Inflammatory macrophage (primary cell): Measurements from ENCODE around the gene FAM72A.
A peak's percentile ranks its signal among the peaks of the same experiment; 100 is the strongest.
"Not testable (repeated sequence)": the region's sequence is repeated elsewhere in the genome, so short reads cannot be mapped to it uniquely, and the experiment has no call there.

ENCODE experiments used
- DNase-seq, 2 donors: peaks; one replicate each; pipeline ENCODE4 v3.0.0-alpha.2; 2020 to 2022

Gene FAM72A

DNA sequence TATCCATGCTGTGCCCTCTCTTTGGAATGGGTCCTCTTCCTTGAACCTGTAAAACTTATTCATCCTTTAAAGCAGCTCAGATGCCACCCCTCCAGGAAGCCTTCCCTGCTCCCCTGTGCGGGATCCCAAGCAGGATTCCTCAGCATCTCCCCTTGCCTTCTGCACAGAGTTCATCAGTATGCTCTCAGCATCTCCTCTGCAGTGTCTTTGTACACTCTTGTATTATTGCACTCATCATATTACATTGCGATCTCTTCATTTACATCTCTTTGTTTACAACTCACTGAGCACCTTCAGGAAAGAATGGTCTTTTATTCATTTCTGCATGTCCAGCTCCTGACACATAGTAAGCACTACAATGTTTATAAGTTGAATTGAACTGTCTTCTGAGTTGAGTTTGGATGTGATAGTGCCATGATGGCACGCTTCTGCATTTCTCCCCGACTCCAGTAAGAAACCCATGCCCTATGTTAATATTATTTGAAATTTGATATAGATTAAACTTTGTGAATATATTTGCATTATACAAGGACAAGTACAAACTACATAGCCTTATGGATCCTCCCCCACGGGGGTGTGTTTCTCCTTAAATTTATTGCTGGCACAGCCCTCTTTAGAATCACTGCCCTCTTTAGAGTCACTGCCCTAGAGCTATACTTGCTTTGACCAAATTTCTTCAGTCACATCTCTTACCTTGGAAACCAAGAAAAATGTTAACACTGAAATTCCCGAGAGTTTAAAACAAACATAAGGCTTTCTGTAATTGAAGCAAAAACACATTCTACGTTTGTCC lies 13.2 kb upstream of the FAM72A start:
- not testable (repeated sequence) for DNase-seq

DNA sequence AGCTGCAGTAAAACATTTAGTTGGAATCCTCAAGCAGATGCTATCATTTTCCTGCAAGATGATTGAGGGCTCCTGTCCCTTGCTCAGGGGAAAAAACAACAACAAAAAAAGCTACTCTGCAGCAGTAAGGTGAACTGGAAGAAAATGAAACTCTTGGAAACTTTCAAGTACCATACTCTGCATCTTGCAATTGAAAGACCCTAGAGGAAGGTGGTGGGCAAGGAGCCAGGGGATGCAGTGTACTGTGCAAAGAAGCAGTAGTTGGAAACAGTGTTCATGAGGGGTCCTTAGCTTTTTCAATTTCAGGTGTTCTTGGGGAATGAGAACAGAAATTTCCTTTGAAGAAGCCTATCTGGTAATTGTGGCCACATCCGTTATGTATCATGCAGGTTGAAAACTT lies 8.2 kb upstream of the FAM72A start:
- DNase-seq: not testable (repeated sequence)

DNA sequence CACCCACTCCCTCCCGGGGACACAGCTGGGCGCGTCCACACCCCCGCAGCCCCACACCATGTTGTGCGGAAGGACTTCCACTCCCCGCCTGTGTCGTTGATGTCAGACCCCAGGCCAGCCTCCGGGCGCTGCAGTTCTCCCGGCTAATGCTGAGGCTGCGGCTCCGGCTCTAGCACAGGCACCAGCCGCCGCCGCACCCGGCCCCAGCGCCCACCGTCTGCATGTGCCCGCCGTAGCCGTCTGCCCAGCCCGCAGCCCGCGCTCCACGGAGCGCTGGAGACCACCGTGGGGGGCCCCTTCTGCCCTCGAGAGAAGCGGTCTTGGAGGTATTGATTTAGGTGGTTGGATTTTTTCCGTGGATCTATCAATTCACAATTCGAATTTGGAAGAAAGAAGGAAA lies 2.9 kb upstream of the FAM72A start:
- not testable (repeated sequence) for DNase-seq

DNA sequence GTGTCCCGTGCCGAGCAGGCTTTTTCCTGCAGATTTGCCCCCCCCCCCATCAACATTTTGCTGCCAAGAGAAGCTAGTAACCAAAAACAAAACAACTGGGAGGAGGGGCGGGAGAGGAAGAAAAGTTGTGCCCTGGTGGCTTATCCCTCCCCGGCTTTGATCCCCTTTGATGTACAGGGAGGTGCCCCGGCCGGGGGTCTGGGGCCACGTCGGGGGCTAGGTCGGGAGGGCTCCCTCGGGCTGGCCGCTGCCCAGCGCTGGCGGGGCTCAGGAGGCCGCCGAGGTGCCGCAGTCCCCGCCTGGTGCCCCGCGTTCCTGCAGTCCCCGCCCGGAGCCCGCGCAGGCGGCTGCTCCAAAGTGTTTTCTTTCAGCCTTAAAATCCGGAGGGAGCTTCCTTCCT lies 2.2 kb upstream of the FAM72A start:
- DNase-seq: not testable (repeated sequence)

DNA sequence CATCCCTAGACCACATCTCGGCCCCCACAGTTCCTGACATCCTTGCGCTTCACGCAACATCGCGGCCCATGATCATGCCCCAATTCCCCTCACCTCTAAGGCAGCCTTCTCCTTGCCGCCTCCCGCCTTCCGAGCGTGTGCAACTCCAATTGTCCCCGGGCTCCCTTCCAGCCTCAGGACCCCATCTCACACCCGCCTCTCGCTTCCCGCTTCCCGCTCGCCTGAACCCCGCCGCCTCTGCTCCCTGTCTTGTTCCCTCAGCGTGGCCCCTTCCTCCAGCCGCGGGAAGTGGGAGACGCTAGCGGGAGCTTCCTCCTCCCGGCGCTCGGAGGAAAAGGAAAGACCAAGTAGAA lies 1.5 kb upstream of the FAM72A start:
- DNase-seq: not testable (repeated sequence)

DNA sequence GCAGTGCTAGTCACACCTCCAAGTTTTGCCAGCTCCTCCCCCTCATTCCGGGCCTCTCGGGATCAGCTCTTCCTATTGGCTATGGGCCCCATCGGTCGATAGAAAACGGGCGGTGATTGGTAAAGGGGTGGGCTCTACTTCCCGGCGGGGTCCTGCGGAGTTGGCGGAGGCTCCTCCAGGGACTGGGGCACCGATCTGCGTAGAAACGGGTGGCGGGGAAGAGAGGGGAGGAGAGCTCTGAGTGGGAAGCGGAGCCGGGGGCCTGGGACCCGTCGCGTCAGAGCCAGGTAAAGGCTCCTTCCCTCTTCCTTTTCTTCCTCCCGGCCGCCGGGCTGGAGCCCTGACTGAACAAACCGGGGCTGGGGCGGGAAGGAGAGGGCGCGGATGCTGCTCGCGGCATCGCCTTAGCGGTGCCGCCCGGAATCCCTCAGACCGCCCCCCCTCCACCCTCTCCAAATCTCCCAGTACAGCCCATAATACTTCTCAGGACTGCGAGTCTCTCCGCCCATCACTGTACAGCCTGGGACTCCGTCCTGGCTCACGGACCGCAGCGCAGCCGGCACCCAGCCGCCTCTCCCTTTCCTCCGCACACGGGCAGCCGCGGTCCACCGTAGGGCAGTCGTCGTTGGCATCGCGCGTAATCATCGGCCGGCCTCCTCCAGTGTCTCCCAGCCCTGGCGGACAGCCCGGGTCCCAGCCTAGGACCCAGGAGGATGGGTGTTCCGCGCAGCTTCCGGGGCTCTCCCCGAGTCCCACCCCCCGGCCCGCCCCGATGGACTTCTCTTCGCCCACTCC lies 922 bp upstream of the FAM72A start, which contains the start of gene SRGAP2:
SRGAP2 (plus strand) TSS at position 178 of the 795 bp plus-strand sequence. CDS start 2,430 bp downstream, outside the sequence.
- DNase-seq: peak; percentile 33 to 34

DNA sequence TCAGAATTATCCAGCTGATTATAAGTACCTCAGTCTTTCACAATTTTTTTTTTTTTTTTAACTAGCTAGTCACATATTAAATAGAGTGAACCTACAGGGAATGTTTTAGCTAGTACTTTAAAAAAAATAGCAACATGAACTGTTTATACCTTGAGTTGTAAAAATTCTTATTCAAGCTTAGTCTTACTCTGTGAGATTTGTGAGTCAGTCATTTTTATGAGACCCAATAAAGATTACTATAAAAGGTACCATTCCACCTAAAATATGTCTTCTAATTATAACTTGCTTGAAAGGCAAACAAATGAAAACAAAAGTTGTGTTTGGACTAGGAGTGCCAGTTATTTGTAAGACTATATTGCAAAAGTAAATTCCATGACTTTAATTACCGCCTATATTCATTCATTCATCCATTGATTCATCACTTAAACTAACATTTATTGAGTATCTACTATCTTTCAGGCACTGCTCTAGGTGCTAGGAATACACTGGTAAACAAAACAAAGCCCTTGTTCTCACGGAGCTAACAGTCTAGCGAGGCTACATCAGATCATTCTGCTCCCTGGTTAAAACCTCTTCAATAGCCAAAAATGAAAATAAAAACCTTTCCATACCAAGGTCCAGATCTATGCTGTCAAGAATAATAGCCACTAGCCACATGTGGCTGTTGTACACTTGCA lies 5.8 kb downstream of the FAM72A start:
- not testable (repeated sequence) for DNase-seq

DNA sequence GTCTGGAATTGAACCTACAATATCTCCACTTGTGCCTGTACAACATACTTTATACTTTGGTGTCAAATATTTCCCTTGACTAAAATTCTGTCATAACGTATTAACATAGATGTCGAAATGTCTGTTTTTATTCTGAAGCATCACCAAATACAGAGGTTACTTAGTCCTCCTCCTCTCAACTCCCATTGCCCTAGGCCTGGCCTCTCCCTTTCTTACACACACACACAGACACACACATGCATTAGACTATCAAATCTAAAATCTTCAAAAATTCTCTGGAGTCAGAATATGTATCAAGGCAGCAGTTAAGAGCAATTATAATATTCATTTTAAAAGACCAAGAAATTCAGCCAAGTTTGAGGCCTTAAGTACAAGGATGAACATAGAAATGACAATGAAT lies 7.5 kb downstream of the FAM72A start:
- DNase-seq: not testable (repeated sequence)

DNA sequence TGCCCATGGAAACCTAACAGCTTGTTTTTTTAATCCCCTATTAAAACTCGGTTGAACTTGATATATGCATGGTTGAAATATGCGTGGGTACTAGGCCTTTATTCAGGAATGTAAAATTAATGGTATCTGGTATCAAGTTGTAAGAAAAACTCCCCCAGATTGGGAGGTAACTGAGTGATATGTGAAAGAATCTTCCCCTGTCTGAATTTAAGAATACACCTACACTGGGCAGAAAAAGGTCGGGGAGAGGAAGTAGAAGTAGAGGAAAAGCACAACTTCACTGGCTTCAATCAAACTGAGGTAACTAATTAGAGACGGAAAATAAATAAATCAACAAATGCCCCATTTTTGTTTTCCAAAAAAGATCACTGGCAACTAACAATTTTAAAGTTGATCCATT lies 15.8 kb downstream of the FAM72A start:
- DNase-seq: not testable (repeated sequence)

DNA sequence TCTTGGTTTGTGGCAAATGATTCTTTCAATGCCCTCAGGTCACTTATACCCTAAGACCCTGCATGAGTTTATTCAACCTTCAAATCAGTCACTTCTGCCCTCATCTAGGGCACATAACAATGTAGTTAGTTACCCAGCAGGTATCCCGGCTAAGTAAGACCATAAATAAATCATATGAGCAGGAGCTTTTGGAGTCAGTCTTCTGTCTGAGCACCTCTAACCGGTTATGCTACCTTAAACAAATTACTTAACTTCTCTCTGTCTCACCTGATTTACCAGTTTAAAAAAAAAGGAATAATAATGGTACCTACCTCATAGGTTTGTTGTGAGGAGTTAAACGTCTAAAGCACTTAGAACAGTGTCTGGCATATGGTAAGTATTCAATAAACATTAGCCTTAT lies 16.9 kb downstream of the FAM72A start:
- DNase-seq: not testable (repeated sequence)

DNA sequence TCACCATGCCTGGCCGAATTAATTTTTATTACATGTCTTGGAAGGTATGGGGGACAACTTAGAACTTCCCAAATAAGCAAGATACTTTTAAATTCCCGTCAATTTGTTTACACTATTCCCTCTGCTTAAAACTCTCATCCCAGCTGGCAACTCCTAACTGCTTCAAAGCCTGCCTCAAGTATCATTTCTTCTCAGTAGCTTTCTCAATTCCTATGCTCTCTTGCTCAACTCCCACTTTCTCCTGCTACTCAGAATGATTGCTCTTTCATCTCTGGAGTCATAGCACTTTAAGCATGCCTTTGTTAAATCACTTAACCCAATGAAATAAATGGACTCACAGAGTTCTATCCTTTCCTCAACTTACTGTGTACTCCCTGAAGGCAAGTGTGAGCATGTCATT lies 18.9 kb downstream of the FAM72A start:
- peak in 1 of 2 donors; percentile 1 for DNase-seq

DNA sequence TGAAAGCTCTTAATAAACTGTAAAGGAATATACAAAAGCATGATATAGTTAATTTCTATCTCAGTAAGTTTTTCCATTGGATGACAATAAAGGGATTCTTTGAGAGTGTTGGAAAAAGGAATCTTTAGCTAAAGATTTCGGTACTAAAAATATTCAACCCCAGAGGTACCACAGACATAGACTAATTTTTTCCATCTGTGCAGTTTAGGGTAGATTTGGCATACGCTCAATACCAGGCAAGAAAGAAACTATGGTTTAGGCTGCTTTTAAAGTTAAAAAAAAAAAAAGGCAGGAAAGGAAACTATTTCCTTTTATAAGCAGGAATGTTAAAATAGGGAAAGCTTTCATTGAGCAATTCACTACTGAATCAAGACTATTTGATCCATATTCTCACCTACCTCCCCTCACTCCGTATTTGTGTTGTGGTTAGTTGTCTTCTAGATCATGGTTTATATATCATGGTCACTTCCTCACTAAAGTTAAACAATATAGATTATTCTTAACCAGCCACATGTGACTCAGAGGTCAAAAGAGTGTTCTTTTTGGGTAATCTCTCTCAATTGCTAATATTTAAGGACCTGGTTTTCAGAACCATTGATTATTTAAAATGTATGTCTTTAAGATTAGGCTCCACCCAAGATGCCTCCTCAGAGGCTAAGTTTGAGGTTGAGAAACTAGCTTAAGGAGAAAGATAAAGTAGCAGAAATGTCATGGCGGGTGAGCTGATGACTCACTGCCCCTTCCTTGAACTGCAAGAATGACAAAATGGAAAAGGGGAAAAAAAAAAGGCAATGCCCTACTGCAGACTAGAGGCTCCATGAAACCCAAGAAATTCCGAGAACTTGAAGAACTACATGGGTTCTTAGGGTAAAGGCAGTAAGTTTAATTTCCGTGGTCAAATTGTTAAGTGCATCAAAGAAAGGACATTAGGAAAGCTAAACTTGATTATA lies 20.0 kb downstream of the FAM72A start:
- DNase-seq: peak in 1 of 2 donors; percentile 37

DNA sequence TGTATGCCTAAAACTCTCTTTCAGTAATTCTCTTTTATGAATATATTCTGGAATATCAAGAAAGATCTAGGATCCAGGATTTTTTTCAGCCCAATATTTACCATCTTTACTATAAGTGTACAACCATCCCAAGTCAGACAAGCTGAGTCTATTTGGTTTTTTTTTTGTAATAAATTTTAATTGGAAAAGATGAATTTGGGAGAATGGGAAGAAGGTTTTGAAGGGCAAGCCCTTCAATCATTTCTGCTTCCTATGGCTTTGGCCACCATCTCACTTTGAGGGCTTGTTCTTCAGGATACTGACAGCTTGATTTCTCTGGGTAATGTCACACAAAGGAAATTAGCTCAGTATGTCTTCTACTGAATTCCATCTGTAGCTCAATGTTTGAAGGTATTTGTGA lies 23.0 kb downstream of the FAM72A start:
- not testable (repeated sequence) for DNase-seq

DNA sequence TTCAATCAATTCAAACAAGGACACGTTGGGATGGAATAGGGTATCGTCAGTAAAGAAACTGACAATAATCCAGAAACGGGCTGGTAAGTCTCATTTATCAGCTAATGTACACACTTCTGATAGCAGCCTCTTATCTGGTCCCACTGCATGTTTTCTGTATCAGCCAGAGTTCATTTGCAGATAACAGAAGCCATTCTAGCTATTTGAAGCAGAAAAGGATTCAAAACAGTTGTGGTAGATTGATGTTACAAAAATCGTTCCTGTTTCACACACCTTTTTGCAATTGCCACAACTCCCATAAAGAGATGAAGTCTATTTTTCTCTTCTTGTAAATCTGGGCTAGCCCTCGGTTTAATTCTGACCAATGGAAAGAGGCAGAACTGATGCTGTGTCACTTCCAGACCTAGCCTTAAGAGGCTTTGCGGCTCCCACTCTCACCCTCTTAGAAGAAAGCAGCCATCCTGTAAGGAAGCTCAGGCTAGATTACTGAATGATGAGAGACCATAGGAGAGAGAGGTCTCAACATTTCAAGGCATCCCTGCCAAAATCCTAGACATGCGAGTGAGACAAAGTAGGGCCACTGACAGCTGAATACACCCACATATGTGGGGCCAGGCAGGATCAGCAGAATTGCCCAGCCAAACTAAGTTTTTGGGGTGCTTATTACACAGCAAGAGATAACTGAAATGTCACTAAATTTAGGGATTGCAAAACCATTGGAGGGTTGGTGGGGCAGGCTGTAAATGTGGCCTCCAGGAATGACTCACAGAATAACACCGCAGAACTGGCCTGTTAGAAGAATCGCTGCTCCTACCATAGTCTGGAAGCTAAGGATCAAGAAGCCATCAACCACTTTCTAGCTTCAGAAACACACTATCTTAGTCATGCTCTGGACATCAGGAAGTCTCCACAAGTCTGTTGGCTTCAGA lies 24.3 kb downstream of the FAM72A start:
- DNase-seq: peak; percentile 18 to 23

DNA sequence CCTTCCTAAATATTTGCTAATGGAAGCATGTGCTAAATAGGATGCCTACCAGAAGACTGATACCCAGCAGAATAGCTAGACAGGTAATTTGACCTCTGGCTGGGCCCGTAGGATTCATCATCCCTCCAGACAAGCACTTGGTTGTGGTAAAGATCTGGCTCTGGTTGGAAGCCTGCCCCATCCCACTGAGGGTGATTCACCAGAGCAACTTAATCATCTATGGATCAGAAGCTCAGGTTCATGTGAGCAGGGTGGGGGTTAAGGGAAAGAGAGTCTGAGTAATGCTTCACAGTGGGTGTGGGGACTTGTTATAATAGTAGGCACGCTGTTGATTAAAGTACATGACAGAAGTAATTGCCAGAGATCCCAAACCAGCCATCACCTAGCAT lies 26.5 kb downstream of the FAM72A start:
- not testable (repeated sequence) for DNase-seq

DNA sequence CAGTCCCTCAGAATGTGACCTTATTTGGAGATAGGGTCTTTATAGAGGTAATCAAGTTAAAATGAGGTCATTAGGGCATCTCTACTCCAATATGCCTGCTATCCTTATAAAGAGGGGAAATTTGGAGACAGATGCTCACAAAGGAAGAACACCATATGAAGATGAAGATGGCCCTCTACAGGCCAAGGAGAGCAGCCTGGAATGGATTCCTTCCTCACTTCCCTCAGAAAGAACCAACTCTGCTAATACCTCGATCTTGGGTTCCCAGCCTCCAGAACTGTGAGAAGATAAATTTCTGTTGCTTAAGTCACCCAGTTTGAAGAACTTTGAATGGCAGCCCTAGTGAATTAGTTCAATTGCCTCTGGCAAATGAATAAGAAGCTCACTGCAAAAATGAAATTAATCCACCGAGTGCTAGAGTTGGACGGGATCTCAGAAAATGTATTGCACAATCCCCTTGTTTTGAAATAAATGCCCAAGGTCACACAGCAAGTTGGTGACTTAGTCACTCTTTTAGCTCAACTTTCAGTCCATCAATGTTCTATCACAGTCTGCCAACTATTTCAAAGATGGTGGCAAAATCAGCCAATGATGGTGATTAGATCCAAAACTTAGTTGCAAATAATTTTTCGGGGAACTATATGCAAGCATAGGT lies 27.1 kb downstream of the FAM72A start:
- peak; percentile 38 to 61 for DNase-seq

DNA sequence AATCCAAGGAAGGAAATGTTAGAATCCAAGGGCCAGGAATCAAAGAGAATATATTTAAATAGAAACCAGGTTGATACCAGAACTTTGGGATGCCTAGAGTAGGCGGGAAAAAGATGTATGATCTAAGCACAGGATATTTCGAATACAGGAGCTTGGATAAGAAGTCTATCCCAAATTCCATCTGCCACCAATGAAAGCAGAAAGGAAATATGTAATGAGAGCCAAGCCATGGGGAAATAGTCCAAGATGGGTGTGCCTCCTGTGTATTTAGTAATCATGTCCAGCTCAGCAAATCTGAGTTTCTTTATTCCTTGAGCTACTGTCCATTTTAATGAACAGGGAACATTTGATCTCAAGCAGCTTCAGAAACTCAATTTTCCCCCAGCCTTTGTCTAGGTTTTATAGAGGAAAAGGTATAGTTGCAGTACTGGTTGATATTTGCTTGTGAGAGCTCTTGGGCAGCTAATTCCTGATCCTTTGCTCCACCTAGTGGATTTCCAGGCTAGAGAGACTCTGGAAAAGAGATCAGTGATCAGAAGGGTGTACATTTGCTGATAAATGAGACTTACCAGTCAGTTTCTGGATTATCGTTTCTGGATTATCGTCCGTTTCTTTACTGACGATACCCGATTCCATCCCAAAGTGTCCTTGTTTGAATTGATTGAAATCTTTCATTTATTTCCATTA lies 28.3 kb downstream of the FAM72A start:
- not testable (repeated sequence) for DNase-seq

DNA sequence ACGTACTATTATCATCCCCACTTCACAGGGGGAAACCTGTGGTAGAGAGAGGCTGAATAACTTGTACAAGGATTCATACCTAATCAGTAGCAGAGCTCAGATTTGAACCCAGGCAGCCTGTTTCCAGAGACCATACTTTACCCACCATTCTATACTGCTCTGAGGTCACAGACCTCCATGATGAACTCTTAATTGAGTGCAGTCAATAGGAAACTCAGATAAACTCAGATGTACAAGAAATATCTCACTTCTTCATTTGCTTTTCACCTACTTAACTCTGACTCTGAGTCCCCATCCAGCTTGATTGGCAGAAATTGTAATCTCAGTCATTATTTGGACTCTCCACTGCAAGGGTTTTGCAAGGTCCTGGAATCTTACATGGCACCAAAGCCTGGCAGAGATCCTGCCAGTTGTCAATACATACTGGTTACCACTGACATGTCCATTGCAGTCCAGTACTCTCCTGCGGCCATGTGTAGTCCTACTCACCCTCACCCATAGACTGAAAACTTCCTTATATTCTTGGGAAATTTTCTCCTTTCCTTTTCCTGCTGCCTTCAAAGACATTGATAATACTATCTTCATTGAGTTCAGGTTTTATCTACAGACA lies 29.4 kb downstream of the FAM72A start:
- DNase-seq: not testable (repeated sequence)

DNA sequence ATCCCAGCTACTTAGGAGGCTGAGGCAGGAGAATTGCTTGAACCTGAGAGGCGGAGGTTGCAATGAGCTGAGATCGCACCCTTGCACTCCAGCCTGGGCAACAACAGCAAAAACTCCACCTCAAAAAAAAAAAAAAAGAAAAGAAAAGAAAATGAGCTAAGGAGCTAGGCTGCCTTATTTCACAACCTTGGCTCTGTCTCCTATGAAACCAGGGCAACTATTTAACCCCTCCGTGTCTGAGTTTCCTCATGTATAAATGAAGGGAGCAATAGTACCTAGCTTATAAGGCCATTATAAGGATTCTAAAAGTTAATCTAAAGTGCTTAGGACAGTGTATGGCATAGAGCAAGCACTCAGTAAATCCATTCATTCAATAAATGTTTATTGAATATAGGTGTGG lies 32.8 kb downstream of the FAM72A start:
- peak in 1 of 2 donors; percentile 3 for DNase-seq
